ENCODE data around the gene CA10. TPM values are rescaled to one million over a fixed set of nuclear protein-coding genes. Genes with fewer than 3 reads are reported as not detected.

The CA10 gene
- total and polyA plus RNA-seq, 2 of the 4 experiments (the other 2 are of a cell fraction) = not detected

DNA sequence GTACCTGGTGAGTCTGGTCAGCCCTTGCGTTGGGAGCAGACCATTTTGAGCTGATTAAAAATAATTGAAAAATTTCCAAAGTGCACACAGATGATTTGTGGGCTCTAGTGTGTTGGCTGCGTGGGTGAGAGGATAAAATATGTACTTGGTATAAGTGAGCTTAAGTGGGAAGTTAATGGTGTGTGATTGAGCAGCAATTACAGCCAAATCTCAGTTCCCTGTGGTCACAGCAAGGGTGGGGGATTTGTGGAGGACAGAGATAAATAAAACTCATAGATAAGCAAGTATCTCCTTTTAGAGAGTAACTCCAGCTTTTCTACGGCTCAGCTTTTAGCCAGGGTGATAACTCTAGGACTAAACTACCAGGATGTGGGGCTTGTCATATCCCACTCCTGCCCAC lies 507.7 kb downstream of the CA10 start:
- intact Hi-C loops (cut with micrococcal nuclease) = no loop called here
- POLR2A ChIA-PET (ENCODE audit: unreplicated experiment) = no interaction called here
- H3K4me2 ChIP-seq (ENCODE audit: low read depth, low read length) = no peak overlapping the region

More for the DNA sequence above, 507.7 kb downstream of the CA10 start:
- H3K56ac ChIP-seq (ENCODE audit: extremely low read depth, insufficient read depth, low read length) = no peak overlapping the region
- no peak overlapping the region for H2BK5ac ChIP-seq (ENCODE audit: low read depth, low read length, poor library complexity, severe bottlenecking)
- H3K9me1 ChIP-seq (ENCODE audit: insufficient read depth, low read length) = no peaks in the 10 kb centered on the region
- WGBS, 2 experiments (ENCODE audit: extremely low coverage in 2 of 2, insufficient read length in 1 of 2) = no CpG with 5 or more reads among the region's 3 CpGs
- H3K9ac ChIP-seq (ENCODE audit: low read depth, low read length) = no peak overlapping the region
- ATAC-seq (ENCODE audit: low read depth) = no peak
- H3K4ac ChIP-seq (ENCODE audit: low read depth, low read length) = no peak overlapping the region
- dilution Hi-C loops (cut with HindIII; ENCODE audit: low sequenced_read_pairs, unreplicated experiment) = no loop called here
- no peak overlapping the region for H2AK9ac ChIP-seq (replicated peaks; ENCODE audit: low read depth, low read length, poor library complexity)
- no peak overlapping the region for H3K4me3 ChIP-seq (ENCODE audit: insufficient read depth, low read depth, low read length)
- H4K5ac ChIP-seq (ENCODE audit: low read depth, low read length) = no peak overlapping the region
- H4K20me1 ChIP-seq (ENCODE audit: insufficient read depth, low read length) = no peaks in the 10 kb centered on the region
- CTCF ChIA-PET = interaction anchor here (0.6 kb wide), 1 partner anchor 9 kb away, joined by 3 read pairs; no protein-coding TSS in a partner anchor
- H4K91ac ChIP-seq (ENCODE audit: insufficient read depth, low read depth, low read length) = no peak overlapping the region
- H3K23ac ChIP-seq (ENCODE audit: low read depth, low read length) = no peak overlapping the region
- no peaks in the 10 kb centered on the region for H3K27me3 ChIP-seq (ENCODE audit: control insufficient read depth, insufficient read depth, low read length)
- no peak overlapping the region for H3K27ac ChIP-seq (ENCODE audit: insufficient read depth, low read length)
- in situ Hi-C loops (cut with MboI; ENCODE audit: low sequenced_read_pairs) = no loop called here
- no peak overlapping the region for H4K8ac ChIP-seq (ENCODE audit: low read depth in 2 of 2, low read length in 2 of 2)
- H3K9me3 ChIP-seq (ENCODE audit: control insufficient read depth, insufficient read depth, low read length) = peaks cover 21% of the 10 kb centered on the region
- no peak overlapping the region for H3K18ac ChIP-seq (ENCODE audit: low read depth, low read length)
- no peak for DNase-seq
- no peaks in the 10 kb centered on the region for H3K36me3 ChIP-seq (ENCODE audit: control insufficient read depth, insufficient read depth, low read length)
- TF ChIP-seq BHLHE40 (IDR thresholded peaks at IDR 0.05; ENCODE audit: low read depth, low read length) = no peak
- TF ChIP-seq, protein P1, sequence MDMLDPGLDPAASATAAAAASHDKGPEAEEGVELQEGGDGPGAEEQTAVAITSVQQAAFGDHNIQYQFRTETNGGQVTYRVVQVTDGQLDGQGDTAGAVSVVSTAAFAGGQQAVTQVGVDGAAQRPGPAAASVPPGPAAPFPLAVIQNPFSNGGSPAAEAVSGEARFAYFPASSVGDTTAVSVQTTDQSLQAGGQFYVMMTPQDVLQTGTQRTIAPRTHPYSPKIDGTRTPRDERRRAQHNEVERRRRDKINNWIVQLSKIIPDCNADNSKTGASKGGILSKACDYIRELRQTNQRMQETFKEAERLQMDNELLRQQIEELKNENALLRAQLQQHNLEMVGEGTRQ (IDR thresholded peaks at IDR 0.05; ENCODE audit: low read depth, low read length) = no peak
- no peak for TF ChIP-seq RAD21 (IDR thresholded peaks at IDR 0.05; ENCODE audit: low read length)
- TF ChIP-seq FOS (IDR thresholded peaks at IDR 0.05; ENCODE audit: low read depth, low read length) = no peak
- TF ChIP-seq MAFK (IDR thresholded peaks at IDR 0.05; ENCODE audit: low read depth, low read length) = no peak
- no peak for TF ChIP-seq CHD1 (IDR thresholded peaks at IDR 0.05; ENCODE audit: low read depth, low read length)
- TF ChIP-seq MXI1 (IDR thresholded peaks at IDR 0.05; ENCODE audit: borderline replicate concordance, low read depth, low read length) = no peak
- no peak for TF ChIP-seq RCOR1 (IDR thresholded peaks at IDR 0.05; ENCODE audit: insufficient replicate concordance, low read length)
- TF ChIP-seq SMC3 (IDR thresholded peaks at IDR 0.05; ENCODE audit: low read depth, low read length) = no peak
- no peak for TF ChIP-seq CTCF (conservative IDR thresholded peaks at IDR 0.05; ENCODE audit: low read depth, low read length)
- no peak for TF ChIP-seq POLR2A (IDR thresholded peaks at IDR 0.05; ENCODE audit: low read depth, low read length)
- TF ChIP-seq RFX5 (IDR thresholded peaks at IDR 0.05; ENCODE audit: low read depth, low read length) = no peak
- no peak for TF ChIP-seq MAZ (IDR thresholded peaks at IDR 0.05; ENCODE audit: borderline replicate concordance, low read depth, low read length)
- TF ChIP-seq NFE2L2 (IDR thresholded peaks at IDR 0.05; ENCODE audit: low read depth, low read length) = no peak
- TF ChIP-seq CEBPB (IDR thresholded peaks at IDR 0.05; ENCODE audit: low read depth, low read length) = no peak
- TF ChIP-seq ELK1 (IDR thresholded peaks at IDR 0.05; ENCODE audit: borderline replicate concordance, low read depth, low read length) = no peak
- H2BK20ac ChIP-seq (ENCODE audit: low read depth, low read length) = no peak overlapping the region
- no peak overlapping the region for H2BK120ac ChIP-seq (ENCODE audit: low read depth, low read length)
- H2BK15ac ChIP-seq (ENCODE audit: low read depth, low read length) = no peak overlapping the region
- BruUV-seq (replicated peaks) = no TSS peak
- no peaks in the 10 kb centered on the region for H3K4me1 ChIP-seq (ENCODE audit: control insufficient read depth, insufficient read depth, low read length)
- no peak overlapping the region for H3K14ac ChIP-seq (replicated peaks; ENCODE audit: low read depth, low read length)
- no peak overlapping the region for H2AK5ac ChIP-seq (ENCODE audit: low read depth, low read length)
- H3K79me1 ChIP-seq (ENCODE audit: low read depth in 1 of 2, low read length in 2 of 2) = no peaks in the 10 kb centered on the region
- no peak overlapping the region for H2AFZ ChIP-seq (replicated peaks; ENCODE audit: low read length, poor library complexity)
